Nephron (organoid): Measurements from ENCODE around the gene LUZP1.
A peak's percentile ranks its signal among the peaks of the same experiment; 100 is the strongest.

Experiments
- H3K27ac Mint-ChIP-seq, 3 experiments: 2 replicates each; pipeline ENCODE4 v1.8.0; 2020; ENCODE audit warnings: mixed read lengths in 3 of 3, mild to moderate bottlenecking in 2 of 3, moderate library complexity in 1 of 3
- H3K27me3 Mint-ChIP-seq: 2 replicates; pipeline ENCODE4 v1.8.0; 2021; ENCODE audit warnings: low read depth, mild to moderate bottlenecking, moderate library complexity, mixed read lengths
- H3K36me3 Mint-ChIP-seq: 2 replicates; pipeline ENCODE4 v1.8.0; 2020; ENCODE audit warnings: low read depth, mixed read lengths
- H3K4me1 Mint-ChIP-seq: 2 replicates; pipeline ENCODE4 v1.8.0; 2020; ENCODE audit warnings: mixed read lengths
- H3K4me3 Mint-ChIP-seq, 3 experiments: 2 replicates each; pipeline ENCODE4 v1.8.0; 2020; ENCODE audit warnings: mild to moderate bottlenecking in 3 of 3, mixed read lengths in 3 of 3, moderate library complexity in 2 of 3
- H3K9me3 Mint-ChIP-seq: 2 replicates; pipeline ENCODE4 v1.8.0; 2020; ENCODE audit warnings: mixed read lengths
- TF ChIP-seq, protein P1 (sequence below), 3 experiments: fragments of 200-600 bp; sonication (generic); IDR thresholded peaks; one replicate each; pipeline ENCODE4 v1.5.0; 2021; ENCODE audit warnings: antibody characterized with exemption in 3 of 3; ENCODE audit not compliant: unreplicated experiment in 3 of 3

Gene LUZP1

DNA sequence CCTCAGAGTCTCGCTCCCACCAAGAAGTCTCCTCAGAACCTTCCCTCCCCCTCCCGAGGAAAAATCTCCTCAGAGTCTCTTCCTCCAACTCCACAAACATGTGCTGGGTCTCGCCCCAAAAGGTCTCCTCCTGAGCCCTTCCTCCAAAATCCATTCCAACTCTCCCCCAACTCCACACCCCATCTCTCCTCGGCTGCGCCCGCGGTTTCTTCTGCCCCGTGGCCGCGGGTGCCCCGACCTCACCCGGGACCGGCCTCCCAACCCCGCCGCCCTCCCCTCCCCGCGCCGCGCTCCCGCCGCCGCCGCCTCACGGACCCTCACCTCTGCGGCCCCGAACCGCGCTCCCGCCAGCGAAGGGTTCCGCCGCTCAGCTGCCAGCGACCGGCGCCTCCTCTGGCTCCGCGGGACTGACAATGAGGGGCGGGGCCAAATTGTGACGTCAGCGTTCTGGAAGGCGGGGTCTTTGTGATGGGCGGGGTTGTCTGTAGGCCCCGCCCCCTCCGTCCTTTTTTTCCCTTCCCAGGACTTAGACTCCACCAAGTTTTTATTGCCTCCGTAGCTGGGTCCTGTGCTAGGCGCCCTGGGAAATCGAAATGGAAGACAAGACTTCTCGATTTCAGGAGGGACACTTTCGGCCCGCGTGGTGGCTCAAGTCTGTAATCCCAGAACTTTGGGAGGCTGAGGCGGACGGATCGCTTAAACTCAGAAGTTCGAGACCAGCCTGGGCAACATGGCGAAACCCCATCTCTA lies at the start of gene LUZP1:
Gene LUZP1, minus strand, starts transcription at position 412 of the 750 bp plus-strand sequence.
- H3K27ac Mint-ChIP-seq: peak within 1 kb of the TSS; percentile 84 to 100 (median 99)
- no peaks in the 10 kb centered on the region for H3K27me3 Mint-ChIP-seq
- H3K4me3 Mint-ChIP-seq: peak within 1 kb of the TSS; percentile 100
- TF ChIP-seq, protein P1, sequence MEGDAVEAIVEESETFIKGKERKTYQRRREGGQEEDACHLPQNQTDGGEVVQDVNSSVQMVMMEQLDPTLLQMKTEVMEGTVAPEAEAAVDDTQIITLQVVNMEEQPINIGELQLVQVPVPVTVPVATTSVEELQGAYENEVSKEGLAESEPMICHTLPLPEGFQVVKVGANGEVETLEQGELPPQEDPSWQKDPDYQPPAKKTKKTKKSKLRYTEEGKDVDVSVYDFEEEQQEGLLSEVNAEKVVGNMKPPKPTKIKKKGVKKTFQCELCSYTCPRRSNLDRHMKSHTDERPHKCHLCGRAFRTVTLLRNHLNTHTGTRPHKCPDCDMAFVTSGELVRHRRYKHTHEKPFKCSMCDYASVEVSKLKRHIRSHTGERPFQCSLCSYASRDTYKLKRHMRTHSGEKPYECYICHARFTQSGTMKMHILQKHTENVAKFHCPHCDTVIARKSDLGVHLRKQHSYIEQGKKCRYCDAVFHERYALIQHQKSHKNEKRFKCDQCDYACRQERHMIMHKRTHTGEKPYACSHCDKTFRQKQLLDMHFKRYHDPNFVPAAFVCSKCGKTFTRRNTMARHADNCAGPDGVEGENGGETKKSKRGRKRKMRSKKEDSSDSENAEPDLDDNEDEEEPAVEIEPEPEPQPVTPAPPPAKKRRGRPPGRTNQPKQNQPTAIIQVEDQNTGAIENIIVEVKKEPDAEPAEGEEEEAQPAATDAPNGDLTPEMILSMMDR (IDR thresholded peaks at IDR 0.05; ENCODE audit: unreplicated experiment in 3 of 3): no peak
- H3K4me1 Mint-ChIP-seq: peaks cover 32% of the 10 kb centered on the region
- no peaks in the 10 kb centered on the region for H3K36me3 Mint-ChIP-seq
- no peaks in the 10 kb centered on the region for H3K9me3 Mint-ChIP-seq

DNA sequence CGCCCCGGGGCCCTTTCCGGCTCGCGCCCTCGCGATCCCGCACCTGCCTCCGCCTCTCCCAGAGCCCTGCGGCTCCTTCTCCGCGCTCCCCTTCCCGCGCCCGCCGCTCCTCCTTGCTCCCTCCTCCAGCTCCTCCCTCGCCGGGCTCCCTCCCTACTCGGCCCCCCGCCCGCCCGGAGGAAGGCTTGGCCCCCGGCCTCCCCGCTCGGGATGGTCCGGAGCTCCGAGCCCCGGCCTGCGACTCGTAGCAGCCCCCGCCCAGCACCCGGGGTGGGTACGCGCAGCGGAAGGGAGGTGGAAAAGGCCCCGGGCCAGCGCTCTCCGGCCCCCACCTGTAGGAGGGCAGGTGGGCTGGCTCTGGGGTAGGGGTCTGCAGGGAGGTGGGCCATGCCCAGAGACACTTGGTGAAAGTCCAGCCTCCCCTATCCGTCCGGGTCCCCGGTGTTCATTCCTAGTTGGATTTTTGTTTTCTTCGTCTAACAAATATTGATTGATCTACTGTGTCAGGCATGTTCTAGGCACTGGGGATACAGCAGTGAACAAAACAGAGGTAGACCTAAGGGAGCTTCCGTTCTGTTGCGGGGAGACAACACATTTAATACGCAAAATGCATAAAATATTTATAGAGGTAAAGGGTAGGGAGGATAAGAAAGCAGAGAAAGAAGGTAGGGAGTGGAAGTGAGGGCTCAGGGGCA lies 48.9 kb upstream of the LUZP1 start, which contains the start of gene HTR1D:
Gene HTR1D, minus strand, starts transcription at position 82 of the 695 bp plus-strand sequence. CDS start 23,283 bp downstream, outside the sequence.
- Mint-ChIP-seq H3K36me3 (no peaks in the 10 kb centered on the region), H3K27me3 (peaks cover 82% of the 10 kb centered on the region), H3K27ac (no peak within 1 kb of the TSS), H3K4me1 (peaks cover 10% of the 10 kb centered on the region), H3K4me3 (peak within 1 kb of the TSS; percentile 52 to 67 (median 58)), H3K9me3 (peaks cover 2% of the 10 kb centered on the region)
- TF ChIP-seq, protein P1 (IDR thresholded peaks at IDR 0.05; ENCODE audit: unreplicated experiment in 3 of 3): no peak

DNA sequence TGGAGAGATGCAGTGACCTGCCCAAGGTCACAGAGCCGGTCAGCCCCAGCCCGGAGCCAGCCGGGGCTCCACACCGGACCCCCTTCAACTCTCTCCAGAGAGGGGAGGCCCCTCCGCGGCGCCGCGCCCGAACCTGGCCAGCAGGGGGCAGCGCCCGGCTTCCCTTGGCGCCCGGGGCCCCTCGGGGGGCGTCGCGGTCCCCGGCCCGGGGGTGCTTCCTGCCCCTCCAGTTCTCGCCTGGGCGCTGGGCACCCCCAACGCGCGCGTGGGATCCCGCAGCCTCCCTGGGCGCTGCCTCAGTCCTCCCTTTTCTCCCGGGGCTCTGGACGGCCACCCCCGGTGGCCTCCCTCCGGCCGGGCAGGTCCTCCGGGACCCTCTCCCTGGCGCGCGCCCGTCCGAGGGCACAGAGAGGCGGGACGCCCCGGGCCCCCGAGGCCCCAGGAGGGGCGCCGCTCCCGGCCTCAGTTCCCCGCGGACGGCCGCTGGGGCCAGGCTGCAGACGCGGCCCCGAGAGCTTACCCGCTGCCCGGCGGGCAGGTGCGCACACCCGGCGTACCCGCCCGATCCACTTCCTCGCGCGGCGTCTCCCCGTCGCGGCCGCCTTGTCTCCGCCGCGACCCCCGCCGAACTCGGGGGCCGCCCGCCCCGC lies 48.2 kb upstream of the LUZP1 start:
- Mint-ChIP-seq H3K9me3 (peaks cover 2% of the 10 kb centered on the region), H3K27me3 (peaks cover 82% of the 10 kb centered on the region), H3K4me1 (peaks cover 10% of the 10 kb centered on the region), H3K4me3 (peak overlapping the region; percentile 52 to 59 (median 58)), H3K36me3 (no peaks in the 10 kb centered on the region), H3K27ac (no peak overlapping the region)
- TF ChIP-seq, protein P1 (IDR thresholded peaks at IDR 0.05; ENCODE audit: unreplicated experiment in 3 of 3): peak; percentile 69 to 74 (median 70)

DNA sequence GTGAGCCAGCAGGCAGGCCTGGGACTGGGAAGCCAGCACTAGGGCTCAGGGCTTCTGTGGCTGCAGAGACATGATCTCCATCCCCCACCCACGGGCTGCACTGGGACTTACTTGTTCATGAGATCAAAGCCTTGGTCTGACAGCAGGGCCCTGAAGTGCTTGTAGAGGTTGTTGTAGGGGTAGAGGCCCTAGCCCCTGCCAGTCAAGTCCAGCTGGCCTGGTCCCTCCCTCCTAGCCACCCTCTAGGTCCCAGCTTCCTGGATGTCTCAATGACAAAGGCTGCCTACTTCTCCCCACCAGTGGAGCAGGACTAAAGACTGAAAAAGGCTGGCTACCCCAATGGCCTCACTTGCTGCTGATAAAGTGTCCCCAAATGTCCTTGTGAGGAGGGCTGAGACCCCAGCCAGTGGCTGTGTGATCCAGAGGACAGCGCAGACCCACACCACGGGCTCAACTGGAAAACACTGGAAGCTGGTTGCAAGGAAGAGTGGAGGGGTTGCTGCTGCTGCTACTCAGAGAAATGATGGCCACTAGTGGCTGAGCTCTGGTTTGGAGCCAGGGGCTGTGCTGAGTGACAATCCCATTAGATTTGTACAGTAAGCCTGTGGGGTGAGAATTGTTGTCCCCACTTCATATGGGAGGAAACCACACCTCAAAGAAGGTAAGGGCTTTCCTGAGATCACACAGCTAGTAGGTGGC lies 47.2 kb upstream of the LUZP1 start:
- Mint-ChIP-seq H3K36me3 (no peaks in the 10 kb centered on the region), H3K27me3 (peaks cover 85% of the 10 kb centered on the region), H3K27ac (no peak overlapping the region), H3K9me3 (peaks cover 2% of the 10 kb centered on the region), H3K4me1 (peaks cover 10% of the 10 kb centered on the region), H3K4me3 (peak overlapping the region; percentile 52 to 59 (median 52))
- TF ChIP-seq, protein P1 (IDR thresholded peaks at IDR 0.05; ENCODE audit: unreplicated experiment in 3 of 3): no peak

DNA sequence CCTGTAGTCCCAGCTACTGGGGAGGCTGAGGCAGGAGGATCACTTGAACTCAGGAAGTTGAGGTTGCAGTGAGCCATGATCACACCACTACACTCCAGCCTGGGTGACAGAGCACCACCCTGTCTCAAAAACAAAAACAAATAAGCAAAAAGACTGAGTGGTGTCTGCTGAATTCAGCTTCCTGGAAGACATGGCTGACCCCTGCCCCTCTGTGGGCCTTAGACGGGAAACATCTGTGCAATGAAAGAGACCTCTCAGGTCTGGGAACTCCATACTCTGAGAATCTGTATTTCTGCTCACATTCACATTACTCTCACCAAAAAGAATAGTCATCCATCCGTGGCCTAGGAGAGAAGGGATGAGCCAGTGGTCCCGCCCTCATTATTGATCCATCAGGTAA lies 46.6 kb upstream of the LUZP1 start:
- H3K36me3 Mint-ChIP-seq: no peaks in the 10 kb centered on the region
- TF ChIP-seq, protein P1 (IDR thresholded peaks at IDR 0.05; ENCODE audit: unreplicated experiment in 3 of 3): no peak
- H3K4me1 Mint-ChIP-seq: peaks cover 10% of the 10 kb centered on the region

More for the DNA sequence above, 46.6 kb upstream of the LUZP1 start:
- H3K4me3 Mint-ChIP-seq: no peak overlapping the region
- H3K9me3 Mint-ChIP-seq: peaks cover 2% of the 10 kb centered on the region
- H3K27ac Mint-ChIP-seq: no peak overlapping the region
- H3K27me3 Mint-ChIP-seq: peaks cover 84% of the 10 kb centered on the region
